Measurements from ENCODE around the gene SMURF2.
"Not testable (repeated sequence)": the region's sequence is repeated elsewhere in the genome, so short reads cannot be mapped to it uniquely, and the experiment has no call there.

SMURF2 gene

DNA sequence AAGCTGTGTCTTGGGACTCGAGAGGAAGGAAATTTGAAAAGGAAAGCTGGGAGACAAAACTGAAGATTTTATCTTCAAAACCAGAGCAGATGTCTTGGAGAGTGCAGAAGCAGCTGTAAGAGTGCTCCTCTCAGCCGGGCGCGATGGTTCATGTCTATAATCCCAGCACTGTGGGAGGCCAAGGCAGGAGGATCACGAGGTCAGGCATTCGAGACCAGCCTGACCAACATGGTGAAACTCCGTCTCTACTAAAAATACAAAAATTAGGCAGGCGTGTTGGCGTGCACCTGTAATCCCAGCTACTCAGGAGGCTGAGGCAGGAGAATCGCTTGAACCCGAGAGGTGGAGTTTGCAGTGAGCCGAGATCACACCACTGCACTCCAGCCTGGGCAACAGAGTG lies 57.6 kb downstream of the SMURF2 start:
- not testable (repeated sequence) for H3K9me3 Mint-ChIP-seq; H3K27me3 Mint-ChIP-seq (ENCODE audit: low read depth); H3K4me3 Mint-ChIP-seq; H3K36me3 Mint-ChIP-seq (ENCODE audit: low read depth); H3K27ac Mint-ChIP-seq
- peaks cover 15% of the 10 kb centered on the region for H3K4me1 Mint-ChIP-seq (ENCODE audit: low read depth)

DNA sequence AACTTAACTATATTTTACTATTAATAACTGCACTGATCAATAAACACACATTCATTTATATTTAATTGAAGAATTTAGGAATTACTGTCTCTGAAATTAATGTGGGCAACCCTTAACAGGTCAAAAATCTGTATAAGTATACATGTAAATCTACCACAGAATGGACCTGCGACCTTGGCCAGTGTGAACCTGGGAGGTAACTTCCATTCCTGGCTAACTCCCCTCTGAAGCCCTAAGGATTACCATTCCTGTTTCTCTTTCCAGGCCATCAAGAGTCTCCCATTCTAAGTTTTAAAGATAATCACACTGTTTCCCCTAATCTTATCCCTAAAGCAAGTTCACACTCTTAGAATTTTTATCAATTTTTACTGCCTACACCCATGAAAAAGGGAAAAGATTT lies 58.1 kb downstream of the SMURF2 start:
- Mint-ChIP-seq H3K27ac (no peak overlapping the region), H3K27me3 (ENCODE audit: low read depth) (no peaks in the 10 kb centered on the region), H3K4me3 (no peak overlapping the region), H3K36me3 (ENCODE audit: low read depth) (no peaks in the 10 kb centered on the region), H3K9me3 (no peaks in the 10 kb centered on the region), H3K4me1 (ENCODE audit: low read depth) (peaks cover 19% of the 10 kb centered on the region)

DNA sequence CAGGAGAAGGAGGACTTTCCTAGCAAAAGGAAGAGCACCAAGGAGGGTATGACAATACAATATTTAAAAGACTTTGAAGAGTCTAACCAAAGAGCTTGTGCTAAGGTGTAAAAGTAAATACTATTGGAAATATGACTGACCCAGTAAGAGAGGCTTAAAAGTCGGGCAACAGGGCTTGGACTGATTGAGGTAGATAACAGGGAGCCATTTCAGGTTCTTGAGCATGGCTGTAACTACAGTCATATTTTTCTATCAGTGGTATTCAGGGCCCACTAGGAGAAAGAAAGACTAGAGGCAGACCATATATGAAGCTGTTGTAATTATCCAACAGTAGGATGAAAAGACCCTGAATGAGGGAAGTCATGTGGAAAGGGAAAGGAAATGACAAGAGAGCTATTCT lies 62.3 kb downstream of the SMURF2 start:
- Mint-ChIP-seq H3K27me3 (ENCODE audit: low read depth) (no peaks in the 10 kb centered on the region), H3K4me3 (peak overlapping the region; percentile 57), H3K36me3 (ENCODE audit: low read depth) (peaks cover 8% of the 10 kb centered on the region), H3K4me1 (ENCODE audit: low read depth) (peaks cover 23% of the 10 kb centered on the region), H3K9me3 (no peaks in the 10 kb centered on the region), H3K27ac (no peak overlapping the region)

DNA sequence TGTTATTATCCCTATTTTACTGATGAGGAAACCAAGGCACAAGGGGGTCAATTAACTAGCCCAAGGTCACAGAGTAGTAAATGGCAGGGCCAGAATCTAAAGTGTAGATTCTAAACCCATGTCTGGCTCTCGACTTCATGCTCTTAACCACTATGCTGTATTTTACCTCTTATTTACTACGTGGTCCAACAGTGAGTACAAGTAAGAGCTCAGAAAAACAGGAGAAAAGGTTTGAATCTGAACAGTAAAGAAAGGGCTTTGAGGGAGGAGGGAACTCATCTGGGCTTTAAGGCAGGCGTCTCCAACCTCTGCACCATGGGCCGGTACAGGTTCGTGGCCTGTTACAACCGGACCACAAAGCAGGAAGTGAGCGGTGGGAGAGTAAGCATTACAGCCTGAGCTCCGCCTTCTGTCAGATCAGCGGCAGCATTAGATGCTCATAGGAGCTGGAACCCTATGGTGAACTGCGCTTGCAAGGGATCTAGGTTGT lies 62.9 kb downstream of the SMURF2 start:
- Mint-ChIP-seq H3K27ac (peak overlapping the region; percentile 79), H3K36me3 (ENCODE audit: low read depth) (peaks cover 8% of the 10 kb centered on the region), H3K27me3 (ENCODE audit: low read depth) (no peaks in the 10 kb centered on the region), H3K4me3 (peak overlapping the region; percentile 57), H3K4me1 (ENCODE audit: low read depth) (peaks cover 23% of the 10 kb centered on the region), H3K9me3 (no peaks in the 10 kb centered on the region)

DNA sequence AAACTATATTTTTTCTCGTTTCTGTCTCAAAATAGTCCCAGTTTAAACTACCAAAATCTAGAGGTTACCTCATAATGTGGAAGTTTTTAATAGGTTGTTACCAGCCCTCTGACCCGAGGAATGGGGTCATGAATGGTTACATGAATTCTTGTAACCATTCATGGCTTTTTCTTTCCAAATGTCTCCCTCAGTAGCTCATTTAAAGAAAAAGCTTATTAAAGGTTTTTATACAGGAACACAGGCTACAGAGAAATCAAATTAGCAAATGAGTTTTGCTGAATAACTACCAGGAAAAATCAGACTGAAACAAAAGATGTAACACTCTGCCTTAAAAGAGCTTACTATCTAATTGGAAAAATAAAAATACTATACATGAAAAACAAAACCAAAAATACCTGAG lies 63.4 kb downstream of the SMURF2 start:
- H3K27ac Mint-ChIP-seq: no peak overlapping the region
- H3K9me3 Mint-ChIP-seq: no peaks in the 10 kb centered on the region
- H3K4me3 Mint-ChIP-seq: no peak overlapping the region
- no peaks in the 10 kb centered on the region for H3K27me3 Mint-ChIP-seq (ENCODE audit: low read depth)
- peaks cover 8% of the 10 kb centered on the region for H3K36me3 Mint-ChIP-seq (ENCODE audit: low read depth)
- H3K4me1 Mint-ChIP-seq (ENCODE audit: low read depth): peaks cover 23% of the 10 kb centered on the region

DNA sequence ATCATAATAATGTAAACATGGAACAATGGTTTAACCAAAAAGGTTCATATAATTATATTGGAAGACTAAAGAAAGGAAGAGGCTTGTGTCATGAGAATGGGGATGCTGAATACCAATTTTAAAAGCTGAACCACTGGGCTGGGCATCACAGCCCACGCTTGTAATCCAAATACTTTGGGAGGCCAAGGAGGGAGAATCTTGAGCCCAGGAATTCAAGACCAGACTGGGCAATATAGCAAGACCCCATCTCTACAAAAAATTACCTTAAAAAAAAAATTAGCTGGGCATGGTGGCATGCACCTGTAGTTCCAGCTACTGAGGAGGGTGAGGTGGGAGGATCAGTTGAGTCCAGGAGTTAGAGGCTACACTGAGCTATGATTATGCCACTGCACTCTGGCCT lies 65.1 kb downstream of the SMURF2 start:
- Mint-ChIP-seq H3K9me3 (no peaks in the 10 kb centered on the region), H3K4me3 (no peak overlapping the region), H3K4me1 (ENCODE audit: low read depth) (peaks cover 23% of the 10 kb centered on the region), H3K27me3 (ENCODE audit: low read depth) (no peaks in the 10 kb centered on the region), H3K36me3 (ENCODE audit: low read depth) (peaks cover 14% of the 10 kb centered on the region), H3K27ac (no peak overlapping the region)

DNA sequence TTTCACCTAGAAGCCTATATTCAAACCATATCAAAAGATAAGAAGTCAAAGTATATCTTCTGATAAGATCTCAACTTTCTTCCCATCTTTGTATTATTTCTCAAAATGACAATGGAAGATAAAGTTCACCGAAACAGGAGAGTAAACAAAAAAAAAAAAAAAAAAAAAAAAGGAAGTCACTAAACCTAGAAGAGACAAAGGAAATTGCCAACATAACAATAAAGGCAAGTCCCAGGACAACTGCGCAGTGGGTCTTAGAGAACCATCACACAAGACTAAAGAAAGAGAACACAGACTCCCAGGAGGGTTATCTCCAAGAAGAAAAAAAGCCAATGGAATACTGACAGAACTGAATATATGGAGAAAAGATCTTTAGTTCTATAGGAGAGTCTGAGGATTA lies 65.7 kb downstream of the SMURF2 start:
- Mint-ChIP-seq H3K4me3 (no peak overlapping the region), H3K4me1 (ENCODE audit: low read depth) (peaks cover 22% of the 10 kb centered on the region), H3K27me3 (ENCODE audit: low read depth) (no peaks in the 10 kb centered on the region), H3K27ac (no peak overlapping the region), H3K36me3 (ENCODE audit: low read depth) (peaks cover 15% of the 10 kb centered on the region), H3K9me3 (no peaks in the 10 kb centered on the region)

DNA sequence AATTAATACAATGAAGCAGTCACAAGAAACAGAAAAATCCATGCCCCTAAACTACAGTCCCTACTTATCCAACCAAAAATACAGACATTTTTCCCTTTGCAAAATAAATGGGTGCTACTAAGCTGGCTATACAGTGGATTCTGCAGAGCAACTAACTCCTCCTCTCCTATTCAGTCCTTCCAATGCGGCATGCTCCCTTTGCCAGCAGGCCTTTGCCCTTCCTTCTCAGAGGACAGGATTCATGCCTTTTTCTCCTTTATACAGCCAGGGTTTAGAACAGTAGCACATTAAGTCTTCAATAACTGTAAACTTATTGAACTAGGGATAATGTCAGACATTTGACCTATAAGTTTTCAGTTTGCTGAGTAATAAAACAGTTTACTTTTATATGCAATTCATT lies 70.2 kb downstream of the SMURF2 start:
- H3K4me3 Mint-ChIP-seq: no peak overlapping the region
- H3K4me1 Mint-ChIP-seq (ENCODE audit: low read depth): peaks cover 7% of the 10 kb centered on the region
- peaks cover 15% of the 10 kb centered on the region for H3K36me3 Mint-ChIP-seq (ENCODE audit: low read depth)
- no peaks in the 10 kb centered on the region for H3K27me3 Mint-ChIP-seq (ENCODE audit: low read depth)
- H3K9me3 Mint-ChIP-seq: no peaks in the 10 kb centered on the region
- H3K27ac Mint-ChIP-seq: no peak overlapping the region

DNA sequence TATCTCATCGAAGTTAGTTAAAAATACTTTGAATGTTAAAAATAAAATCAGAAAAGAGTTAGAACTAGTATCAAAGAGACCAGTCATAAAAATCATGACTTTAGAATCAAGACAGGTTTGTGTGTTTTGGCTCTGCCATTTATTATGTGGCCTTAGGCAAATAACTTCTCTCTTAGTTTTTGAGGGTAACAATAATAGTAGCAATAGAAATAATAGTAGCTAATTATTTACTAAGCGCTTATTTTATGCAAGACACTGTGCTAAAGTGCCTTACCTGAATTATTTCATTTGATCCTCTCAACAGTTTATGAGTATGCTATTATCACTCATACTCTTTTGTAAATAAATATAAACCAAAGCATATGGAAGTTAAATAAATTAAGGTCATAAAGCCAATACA lies 77.0 kb downstream of the SMURF2 start:
- H3K36me3 Mint-ChIP-seq (ENCODE audit: low read depth): peaks cover 9% of the 10 kb centered on the region
- no peaks in the 10 kb centered on the region for H3K9me3 Mint-ChIP-seq
- H3K27ac Mint-ChIP-seq: no peak overlapping the region
- H3K4me1 Mint-ChIP-seq (ENCODE audit: low read depth): peaks cover 9% of the 10 kb centered on the region
- no peak overlapping the region for H3K4me3 Mint-ChIP-seq
- H3K27me3 Mint-ChIP-seq (ENCODE audit: low read depth): no peaks in the 10 kb centered on the region

DNA sequence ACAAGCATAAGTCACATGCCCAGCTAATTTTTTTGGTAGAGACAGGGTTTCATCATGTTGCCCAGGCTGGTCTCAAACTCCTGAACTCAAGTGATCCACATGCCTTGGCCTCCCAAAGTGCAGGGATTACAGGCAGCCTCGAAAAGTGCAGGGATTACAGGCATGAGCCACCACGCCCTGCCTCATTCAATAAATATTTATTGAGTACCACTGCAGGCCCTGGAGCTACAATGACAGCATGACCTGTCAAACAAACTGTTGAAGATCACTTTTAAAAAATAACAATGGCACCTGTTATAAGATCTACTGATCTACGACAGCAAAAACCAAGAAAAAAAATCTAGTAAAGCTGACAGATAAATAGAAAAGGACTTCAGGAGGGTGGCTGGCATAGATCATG lies 79.1 kb downstream of the SMURF2 start:
- Mint-ChIP-seq H3K27ac (no peak overlapping the region), H3K36me3 (ENCODE audit: low read depth) (peaks cover 12% of the 10 kb centered on the region), H3K9me3 (no peaks in the 10 kb centered on the region), H3K4me3 (no peak overlapping the region), H3K27me3 (ENCODE audit: low read depth) (no peaks in the 10 kb centered on the region), H3K4me1 (ENCODE audit: low read depth) (peaks cover 9% of the 10 kb centered on the region)

DNA sequence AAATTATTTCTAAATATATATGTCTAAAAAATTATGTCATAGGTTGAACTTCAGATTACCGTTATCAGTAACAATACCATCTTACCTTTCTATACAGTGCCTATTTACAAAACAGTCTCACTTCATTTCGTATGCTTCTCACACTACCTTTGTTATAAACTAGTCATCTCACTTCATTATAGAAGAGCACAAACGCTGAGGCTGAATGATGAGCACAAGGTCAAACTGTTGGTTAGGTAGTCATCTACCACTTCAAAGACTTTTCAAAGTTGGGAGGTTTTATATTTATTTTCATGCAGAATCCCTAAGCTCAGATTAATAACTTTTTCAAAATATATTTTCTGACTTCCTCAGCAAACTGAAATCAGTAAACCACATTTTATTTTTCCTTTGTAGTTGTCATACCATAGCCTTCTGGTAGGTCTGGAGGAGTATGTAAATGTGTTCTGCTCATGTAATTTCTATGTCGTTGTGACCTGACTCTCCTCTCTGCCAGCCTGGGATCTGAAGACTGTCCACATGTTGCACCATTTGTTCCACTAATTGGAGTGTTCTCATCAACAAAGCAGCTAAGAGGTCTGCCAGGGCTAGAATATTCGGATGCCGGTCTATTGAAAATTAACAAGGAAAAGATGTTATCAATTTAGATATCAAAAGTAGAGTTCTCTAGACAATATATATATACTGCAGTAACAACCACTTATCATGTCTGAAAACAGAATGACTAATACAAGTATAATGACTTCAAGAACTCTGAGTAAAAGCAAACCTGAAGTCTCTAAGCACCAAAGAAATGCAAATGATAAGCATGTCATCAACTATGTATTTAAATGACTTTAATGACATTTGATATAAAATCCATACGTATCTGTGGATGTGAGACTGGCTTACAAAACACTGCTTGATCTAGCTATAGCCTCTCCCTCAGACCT lies 81.5 kb downstream of the SMURF2 start:
- Mint-ChIP-seq H3K4me3 (no peak overlapping the region), H3K4me1 (ENCODE audit: low read depth) (peaks cover 9% of the 10 kb centered on the region), H3K9me3 (no peaks in the 10 kb centered on the region), H3K27me3 (ENCODE audit: low read depth) (no peaks in the 10 kb centered on the region), H3K36me3 (ENCODE audit: low read depth) (peaks cover 21% of the 10 kb centered on the region), H3K27ac (no peak overlapping the region)

DNA sequence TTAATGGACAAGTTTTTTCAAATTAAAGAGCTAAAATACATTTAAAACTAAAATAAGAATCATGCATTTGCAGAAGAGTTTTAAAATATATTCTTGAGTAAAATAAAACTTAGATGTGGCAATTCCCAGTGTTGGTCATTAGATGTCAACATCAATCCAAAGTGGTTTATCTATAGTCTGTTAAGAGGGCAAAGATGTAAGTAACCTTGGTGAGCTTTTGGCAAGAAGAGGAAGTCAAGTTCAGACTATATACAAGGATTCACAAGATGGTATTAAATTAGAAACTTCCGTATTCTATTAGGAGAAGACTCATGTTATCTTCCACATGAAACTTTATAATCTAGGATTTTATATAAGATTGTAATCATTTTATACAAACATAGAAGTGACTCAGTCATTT lies 82.2 kb downstream of the SMURF2 start:
- Mint-ChIP-seq H3K9me3 (no peaks in the 10 kb centered on the region), H3K27ac (no peak overlapping the region), H3K4me1 (ENCODE audit: low read depth) (peaks cover 9% of the 10 kb centered on the region), H3K27me3 (ENCODE audit: low read depth) (no peaks in the 10 kb centered on the region), H3K36me3 (ENCODE audit: low read depth) (peaks cover 21% of the 10 kb centered on the region), H3K4me3 (no peak overlapping the region)

DNA sequence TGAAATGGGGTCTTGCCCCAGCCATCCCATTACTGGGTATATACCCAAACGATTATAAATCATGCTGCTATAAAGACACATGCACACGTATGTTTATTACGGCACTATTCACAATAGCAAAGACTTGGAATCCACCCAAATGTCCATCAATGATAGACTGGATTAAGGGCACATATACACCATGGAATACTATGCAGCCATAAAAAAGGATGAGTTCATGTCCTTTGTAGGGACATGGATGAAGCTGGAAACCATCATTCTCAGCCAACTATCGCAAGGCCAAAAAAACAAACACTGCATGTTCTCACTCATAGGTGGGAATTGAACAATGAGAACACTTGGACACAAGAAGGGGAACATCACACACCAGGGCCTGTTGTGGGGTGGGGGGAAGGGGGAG lies 85.1 kb downstream of the SMURF2 start:
- H3K9me3 Mint-ChIP-seq; H3K27me3 Mint-ChIP-seq (ENCODE audit: low read depth); H3K4me3 Mint-ChIP-seq; H3K27ac Mint-ChIP-seq: not testable (repeated sequence)
- H3K4me1 Mint-ChIP-seq (ENCODE audit: low read depth): peaks cover 18% of the 10 kb centered on the region
- peaks cover 21% of the 10 kb centered on the region for H3K36me3 Mint-ChIP-seq (ENCODE audit: low read depth)

DNA sequence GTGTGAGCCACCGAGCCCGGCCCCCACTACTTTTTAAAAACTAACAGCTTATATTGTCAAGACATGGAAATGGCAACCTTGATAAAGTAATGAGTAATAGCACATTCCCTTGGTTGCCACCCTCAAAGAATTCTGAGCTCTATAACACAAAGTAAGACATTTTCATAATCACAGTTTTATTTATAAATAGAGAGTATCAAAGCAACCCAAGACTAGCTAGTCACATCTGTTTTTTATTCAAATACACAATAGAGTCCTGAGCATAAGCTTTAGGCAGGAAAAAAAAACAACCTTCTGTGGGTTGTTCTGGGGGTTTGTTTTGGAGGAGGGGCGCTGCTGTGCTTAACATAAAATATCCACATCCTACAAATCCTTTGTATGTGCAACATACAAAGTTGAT lies 86.7 kb downstream of the SMURF2 start:
- H3K4me3 Mint-ChIP-seq: no peak overlapping the region
- H3K27ac Mint-ChIP-seq: no peak overlapping the region
- peaks cover 12% of the 10 kb centered on the region for H3K36me3 Mint-ChIP-seq (ENCODE audit: low read depth)

DNA sequence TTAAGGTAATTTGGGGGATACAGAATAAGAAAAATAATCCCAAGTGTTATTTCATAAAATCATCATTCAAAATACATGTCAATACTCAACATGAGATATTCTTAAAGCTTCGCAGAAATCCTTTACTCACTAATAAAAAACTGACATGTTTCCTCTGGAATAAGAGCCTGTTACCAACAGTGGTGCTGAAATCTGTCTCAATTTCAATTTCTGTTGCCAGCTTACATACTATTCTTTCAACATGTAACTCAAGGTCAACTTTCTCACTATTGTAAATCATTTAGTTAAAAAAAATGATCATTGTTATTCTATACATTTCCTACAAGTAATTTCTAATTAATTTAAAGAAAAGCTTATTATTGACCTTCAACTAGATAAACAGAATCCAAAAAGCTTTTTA lies 87.5 kb downstream of the SMURF2 start:
- Mint-ChIP-seq H3K4me3 (no peak overlapping the region), H3K27me3 (ENCODE audit: low read depth) (no peaks in the 10 kb centered on the region), H3K27ac (no peak overlapping the region), H3K36me3 (ENCODE audit: low read depth) (peaks cover 10% of the 10 kb centered on the region), H3K9me3 (no peaks in the 10 kb centered on the region), H3K4me1 (ENCODE audit: low read depth) (peaks cover 8% of the 10 kb centered on the region)

More for the DNA sequence above, 86.7 kb downstream of the SMURF2 start:
- Mint-ChIP-seq H3K27me3 (ENCODE audit: low read depth) (no peaks in the 10 kb centered on the region), H3K4me1 (ENCODE audit: low read depth) (peaks cover 10% of the 10 kb centered on the region), H3K9me3 (no peaks in the 10 kb centered on the region)

All from T-helper 1 cell treated with Interleukin-12 subunit alpha and Interleukin-12 subunit beta and Interleukin-4 antibody, amounts not matched to agents 30 μg/mL and 1 μg/mL, for 36 hours (primary cell).